ENCODE measurements around the gene PRPF38A.

PRPF38A gene

GRCh38 chr1:52399629-52400028 lies 4.8 kb upstream of the PRPF38A start:
- no peak for DNase-seq (ENCODE audit: low read depth, low spot score)

- DNase-seq (ENCODE audit: low read depth, low spot score): no peak
These were observed 4.3 kb upstream of the PRPF38A start for GRCh38 chr1:52400131-52400530.

- no peak for DNase-seq (ENCODE audit: low read depth, low spot score)
These were observed 1.6 kb upstream of the PRPF38A start for GRCh38 chr1:52402860-52403240.

GRCh38 chr1:52403566-52404115 lies 761 bp upstream of the PRPF38A start:
- peak; percentile 25 for DNase-seq (ENCODE audit: low read depth, low spot score)

GRCh38 chr1:52404975-52405338 lies 555 bp downstream of the PRPF38A start:
- DNase-seq (ENCODE audit: low read depth, low spot score): no peak

- no peak for DNase-seq (ENCODE audit: low read depth, low spot score)
These were observed 9.1 kb downstream of the PRPF38A start for GRCh38 chr1:52413410-52413989.

GRCh38 chr1:52414942-52415341 lies 10.5 kb downstream of the PRPF38A start:
- no peak for DNase-seq (ENCODE audit: low read depth, low spot score)

GRCh38 chr1:52416811-52417210 lies 12.4 kb downstream of the PRPF38A start:
- DNase-seq (ENCODE audit: low read depth, low spot score): no peak

- no peak for DNase-seq (ENCODE audit: low read depth, low spot score)
These were observed 16.3 kb downstream of the PRPF38A start for GRCh38 chr1:52420713-52421112.

GRCh38 chr1:52423055-52423454 lies 18.7 kb downstream of the PRPF38A start:
- no peak for DNase-seq (ENCODE audit: low read depth, low spot score)

GRCh38 chr1:52423771-52424170 lies 19.4 kb downstream of the PRPF38A start:
- DNase-seq (ENCODE audit: low read depth, low spot score): no peak

- DNase-seq (ENCODE audit: low read depth, low spot score): no peak
These were observed 19.8 kb downstream of the PRPF38A start for GRCh38 chr1:52424231-52424636.

GRCh38 chr1:52424813-52425212 lies 20.4 kb downstream of the PRPF38A start:
- DNase-seq (ENCODE audit: low read depth, low spot score): no peak

GRCh38 chr1:52426371-52426770 lies 22.0 kb downstream of the PRPF38A start:
- DNase-seq (ENCODE audit: low read depth, low spot score): no peak

- DNase-seq (ENCODE audit: low read depth, low spot score): no peak
These were observed 22.8 kb downstream of the PRPF38A start for GRCh38 chr1:52427152-52427551.

GRCh38 chr1:52432807-52433206 lies 28.4 kb downstream of the PRPF38A start:
- DNase-seq (ENCODE audit: low read depth, low spot score): no peak

GRCh38 chr1:52435211-52435610 lies 30.8 kb downstream of the PRPF38A start:
- no peak for DNase-seq (ENCODE audit: low read depth, low spot score)

GRCh38 chr1:52435650-52436049 lies 31.2 kb downstream of the PRPF38A start:
- DNase-seq (ENCODE audit: low read depth, low spot score): no peak

- DNase-seq (ENCODE audit: low read depth, low spot score): no peak
These were observed 32.4 kb downstream of the PRPF38A start for GRCh38 chr1:52436817-52437216.

- DNase-seq (ENCODE audit: low read depth, low spot score): no peak
These were observed 35.6 kb downstream of the PRPF38A start for GRCh38 chr1:52439976-52440375.

GRCh38 chr1:52444463-52444862 lies 40.1 kb downstream of the PRPF38A start:
- DNase-seq (ENCODE audit: low read depth, low spot score): no peak

- DNase-seq (ENCODE audit: low read depth, low spot score): no peak
These were observed 49.7 kb downstream of the PRPF38A start for GRCh38 chr1:52454127-52454526.

- DNase-seq (ENCODE audit: low read depth, low spot score): no peak
These were observed 50.4 kb downstream of the PRPF38A start for GRCh38 chr1:52454779-52455178.

- no peak for DNase-seq (ENCODE audit: low read depth, low spot score)
These were observed 51.3 kb downstream of the PRPF38A start for GRCh38 chr1:52455686-52456085.

Measured in brain pericyte (primary cell).